ENCODE data around the gene POLR2A.
"Not testable (repeated sequence)": the region's sequence is repeated elsewhere in the genome, so short reads cannot be mapped to it uniquely, and the experiment has no call there.

The POLR2A gene

GRCh38 chr17:7479213-7480088 is 4.7 kb upstream of the POLR2A start, which contains the start of gene ZBTB4:
Gene ZBTB4 (minus strand): TSS chr17:7479631. CDS start chr17:7466801, 12,830 bp downstream.
- no peak for DNase-seq (ENCODE audit: low read depth)

DNA sequence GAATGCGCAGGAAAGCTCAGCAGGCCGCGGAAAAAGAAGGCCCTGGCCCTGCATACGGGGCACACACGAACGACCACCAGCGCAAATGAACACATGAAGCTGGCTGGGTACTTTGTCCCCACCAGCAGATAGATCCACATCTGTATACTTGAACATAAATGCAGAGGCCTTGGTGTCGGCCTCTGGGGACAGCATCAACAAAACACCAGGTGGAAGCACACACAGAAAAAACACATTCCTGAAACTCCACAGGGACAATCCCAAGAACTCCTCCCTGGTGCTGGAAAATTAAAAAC is 4.1 kb upstream of the POLR2A start:
- DNase-seq (ENCODE audit: low read depth): no peak

DNA sequence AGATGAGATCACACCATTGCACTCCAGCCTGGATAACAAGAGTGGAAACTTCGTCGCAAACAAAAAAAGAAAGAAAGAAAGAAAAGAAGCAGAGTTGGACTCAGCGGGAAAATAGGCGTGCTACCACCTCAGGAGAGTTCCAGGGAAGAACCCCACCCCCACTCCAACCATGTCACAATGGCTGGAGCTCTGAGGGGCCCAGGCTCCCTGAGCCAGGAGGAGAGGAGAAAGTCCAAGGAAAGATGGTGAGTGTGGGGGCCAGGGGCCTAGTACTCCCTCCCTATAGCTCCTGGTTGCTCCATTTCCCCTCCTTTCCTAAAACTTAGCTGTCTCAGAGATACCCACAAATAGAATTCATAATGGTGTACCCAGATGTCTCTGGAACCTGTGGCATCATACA is 2.9 kb upstream of the POLR2A start, which contains the start of gene SLC35G6:
Gene SLC35G6, plus strand, starts transcription at position 172 of the 400 bp plus-strand sequence. Its CDS starts 71 bp downstream, at position 243.
- not testable (repeated sequence) for DNase-seq (ENCODE audit: low read depth)

- DNase-seq (ENCODE audit: low read depth): not testable (repeated sequence)
Measured at GRCh38 chr17:7481842-7482741, 2.1 kb upstream of the POLR2A start.

- not testable (repeated sequence) for DNase-seq (ENCODE audit: low read depth)
Measured at GRCh38 chr17:7482742-7483088, 1.5 kb upstream of the POLR2A start.

DNA sequence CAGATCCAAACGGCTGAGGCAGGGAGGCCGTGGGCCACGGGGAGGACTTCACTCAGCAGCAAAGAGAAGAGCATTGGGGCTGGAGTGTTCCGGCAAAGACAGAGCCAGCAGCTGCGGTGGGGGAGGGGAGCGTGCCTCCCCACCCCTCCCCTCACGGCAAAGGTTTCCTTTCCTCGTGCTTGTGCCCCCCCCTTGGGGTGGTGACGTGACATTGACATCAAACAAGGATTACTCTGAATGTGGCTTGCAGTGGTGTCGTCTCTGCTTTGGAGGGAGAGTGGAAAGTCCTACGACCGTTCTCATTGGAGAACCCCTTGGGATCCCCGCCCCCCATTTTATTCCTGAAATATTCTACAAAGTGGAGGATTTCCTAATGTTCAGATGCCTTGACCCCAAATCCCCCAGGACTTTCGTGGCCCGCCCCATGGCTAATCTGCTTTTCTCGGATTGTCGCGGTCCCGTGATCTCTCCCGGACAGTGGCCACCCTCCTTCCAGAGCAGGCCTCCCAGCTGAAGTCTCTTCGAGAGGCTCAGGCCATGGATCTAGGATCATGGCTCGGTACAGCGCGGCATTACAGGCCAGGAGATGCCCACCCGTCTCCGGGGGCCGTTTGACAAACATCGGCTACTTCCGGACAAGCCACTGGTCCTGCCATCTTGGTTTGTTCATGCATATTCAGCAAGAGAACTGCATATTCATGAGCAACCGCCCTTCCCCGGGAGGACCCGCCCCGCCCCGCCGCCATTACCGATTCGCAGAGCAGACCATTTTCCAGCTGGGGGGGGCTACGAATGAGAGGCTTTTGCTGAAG is 705 bp upstream of the POLR2A start:
- peak; percentile 82 for DNase-seq (ENCODE audit: low read depth)

DNA sequence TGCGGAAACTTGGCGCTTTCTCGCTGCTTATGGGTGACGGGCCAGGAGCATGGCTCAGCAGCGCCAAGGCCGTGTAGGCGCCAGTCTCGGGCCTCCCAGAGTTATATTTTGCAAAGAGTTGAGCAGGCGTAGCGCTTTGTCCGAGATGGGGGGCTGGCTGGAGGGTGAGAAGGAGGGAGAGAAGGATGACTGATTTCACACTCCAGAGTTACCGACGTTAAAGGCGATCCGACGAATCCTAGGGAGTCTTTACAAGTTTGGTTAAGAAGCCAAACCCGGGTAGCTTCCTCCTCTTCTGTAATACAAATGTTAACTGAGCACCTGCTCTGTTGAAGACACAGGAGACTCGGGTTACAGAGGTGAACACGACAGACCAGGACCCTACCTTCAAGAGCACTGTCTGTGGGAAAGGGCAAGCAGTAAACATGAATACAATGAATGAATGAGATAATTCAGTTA is 782 bp downstream of the POLR2A start:
- DNase-seq (ENCODE audit: low read depth): no peak

DNA sequence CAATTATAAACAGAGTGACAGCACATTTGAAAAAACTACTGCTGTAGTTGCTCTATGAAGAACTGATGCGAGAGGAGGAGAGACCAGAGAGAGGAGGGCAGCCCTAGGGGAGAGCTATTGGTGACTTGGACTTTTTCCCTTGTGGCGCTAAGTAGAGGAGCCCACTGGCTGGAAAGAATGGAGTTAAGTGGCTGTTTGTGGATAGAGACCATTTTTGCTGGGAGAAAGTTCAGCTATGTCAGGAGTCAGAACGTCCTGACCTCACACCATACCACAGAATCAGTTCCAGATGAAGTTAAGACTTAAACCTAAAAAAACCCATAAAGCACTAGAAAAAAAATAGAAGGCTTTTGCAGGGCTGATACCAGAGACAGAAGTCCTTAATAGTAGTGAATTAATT is 2.0 kb downstream of the POLR2A start:
- no peak for DNase-seq (ENCODE audit: low read depth)

GRCh38 chr17:7490144-7490543 is 6.0 kb downstream of the POLR2A start:
- DNase-seq (ENCODE audit: low read depth): no peak

- no peak for DNase-seq (ENCODE audit: low read depth)
Measured at GRCh38 chr17:7491583-7491982, 7.4 kb downstream of the POLR2A start.

- DNase-seq (ENCODE audit: low read depth): no peak
Measured at GRCh38 chr17:7493941-7494340, 9.8 kb downstream of the POLR2A start.

DNA sequence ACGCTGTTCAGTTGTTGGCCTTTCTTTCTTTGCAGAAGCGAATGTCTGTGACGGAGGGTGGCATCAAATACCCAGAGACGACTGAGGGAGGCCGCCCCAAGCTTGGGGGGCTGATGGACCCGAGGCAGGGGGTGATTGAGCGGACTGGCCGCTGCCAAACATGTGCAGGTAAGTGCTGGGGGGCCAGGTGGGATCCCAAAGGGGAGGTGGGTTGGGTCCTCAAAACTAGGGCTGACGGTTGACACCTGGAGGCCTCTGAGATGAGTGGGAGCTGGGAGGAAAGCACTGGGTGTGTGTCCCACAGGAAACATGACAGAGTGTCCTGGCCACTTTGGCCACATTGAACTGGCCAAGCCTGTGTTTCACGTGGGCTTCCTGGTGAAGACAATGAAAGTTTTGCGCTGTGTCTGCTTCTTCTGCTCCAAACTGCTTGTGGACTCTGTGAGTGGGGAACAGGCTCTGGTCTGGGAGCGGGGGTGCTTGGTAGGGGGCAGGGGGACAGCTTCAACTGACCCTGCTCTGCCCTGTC is 11.8 kb downstream of the POLR2A start:
- DNase-seq (ENCODE audit: low read depth): no peak

GRCh38 chr17:7496470-7497183 is 12.5 kb downstream of the POLR2A start:
- no peak for DNase-seq (ENCODE audit: low read depth)

- no peak for DNase-seq (ENCODE audit: low read depth)
Measured at GRCh38 chr17:7497228-7497627, 13.1 kb downstream of the POLR2A start.

GRCh38 chr17:7497636-7498035 is 13.5 kb downstream of the POLR2A start:
- no peak for DNase-seq (ENCODE audit: low read depth)

- DNase-seq (ENCODE audit: low read depth): no peak
Measured at GRCh38 chr17:7499161-7499560, 15.0 kb downstream of the POLR2A start.

GRCh38 chr17:7501729-7502128 is 17.6 kb downstream of the POLR2A start:
- DNase-seq (ENCODE audit: low read depth): no peak

DNA sequence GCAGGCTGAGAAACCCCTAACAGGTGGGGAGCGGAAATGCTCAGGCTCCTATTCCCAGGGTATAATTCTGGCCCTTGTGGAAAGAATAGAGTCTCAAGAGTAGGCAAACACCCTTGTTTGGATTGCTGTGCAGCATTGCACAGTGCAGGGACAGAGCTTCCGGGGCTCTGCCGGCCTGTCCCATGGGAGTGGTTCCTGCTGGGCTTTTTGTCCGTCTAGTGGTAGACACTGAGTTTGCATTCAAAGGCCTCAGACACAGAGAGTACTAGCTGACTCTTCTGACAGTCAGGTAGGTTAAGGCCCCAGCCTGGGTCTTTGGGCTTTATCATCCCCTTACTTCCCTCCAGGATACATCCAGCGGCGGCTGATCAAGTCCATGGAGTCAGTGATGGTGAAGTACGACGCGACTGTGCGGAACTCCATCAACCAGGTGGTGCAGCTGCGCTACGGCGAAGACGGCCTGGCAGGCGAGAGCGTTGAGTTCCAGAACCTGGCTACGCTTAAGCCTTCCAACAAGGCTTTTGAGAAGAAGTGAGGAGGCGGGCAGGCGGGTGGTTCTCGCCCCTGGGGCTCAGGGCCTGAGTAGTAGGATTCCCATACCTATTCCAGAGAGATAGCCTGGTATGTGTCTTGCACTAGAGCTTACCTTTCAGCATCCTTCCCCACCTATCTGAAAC is 18.1 kb downstream of the POLR2A start:
- no peak for DNase-seq (ENCODE audit: low read depth)

GRCh38 chr17:7502987-7503386 is 18.8 kb downstream of the POLR2A start:
- no peak for DNase-seq (ENCODE audit: low read depth)

- no peak for DNase-seq (ENCODE audit: low read depth)
Measured at GRCh38 chr17:7503521-7503920, 19.4 kb downstream of the POLR2A start.

GRCh38 chr17:7508145-7508544 is 24.0 kb downstream of the POLR2A start:
- DNase-seq (ENCODE audit: low read depth): no peak
